BE2C (cell line): ENCODE results near the gene KRT1.

Experiments
- DNase-seq: peaks from one replicate; pipeline ENCODE4 v3.0.0-alpha.2; 2020
- H3K27me3 ChIP-seq: fragments of 250-450 bp; sonication (Bioruptor Pico); 2 replicates; pipeline ENCODE4 v1.5.1; 2020; ENCODE audit warnings: mild to moderate bottlenecking
- H3K36me3 ChIP-seq: fragments of 250-450 bp; sonication (Bioruptor Pico); 2 replicates; pipeline ENCODE4 v1.5.1; 2020; ENCODE audit warnings: mild to moderate bottlenecking
- H3K4me1 ChIP-seq: fragments of 250-450 bp; sonication (Bioruptor Pico); 2 replicates; pipeline ENCODE4 v1.5.1; 2020
- H3K4me3 ChIP-seq: 2 replicates; pipeline ENCODE4 v1.5.1; 2011; ENCODE audit warnings: low read depth, low read length
- H3K9me3 ChIP-seq: fragments of 250-450 bp; sonication (Bioruptor Pico); 2 replicates; pipeline ENCODE4 v1.5.1; 2020
- TF ChIP-seq, protein P1 (sequence below): IDR thresholded peaks from 2 replicates; pipeline ENCODE4 v1.5.1; 2012; ENCODE audit warnings: mild to moderate bottlenecking, low read depth, low read length

The KRT1 gene

GRCh38 chr12:52655720-52656124 is 24.5 kb downstream of the KRT1 start:
- Histone ChIP-seq H3K9me3 (no peaks in the 10 kb centered on the region), H3K27me3 (peaks cover 21% of the 10 kb centered on the region), H3K4me1 (no peaks in the 10 kb centered on the region), H3K36me3 (no peaks in the 10 kb centered on the region), H3K4me3 (no peak overlapping the region)
- DNase-seq: no peak
- TF ChIP-seq, protein P1, sequence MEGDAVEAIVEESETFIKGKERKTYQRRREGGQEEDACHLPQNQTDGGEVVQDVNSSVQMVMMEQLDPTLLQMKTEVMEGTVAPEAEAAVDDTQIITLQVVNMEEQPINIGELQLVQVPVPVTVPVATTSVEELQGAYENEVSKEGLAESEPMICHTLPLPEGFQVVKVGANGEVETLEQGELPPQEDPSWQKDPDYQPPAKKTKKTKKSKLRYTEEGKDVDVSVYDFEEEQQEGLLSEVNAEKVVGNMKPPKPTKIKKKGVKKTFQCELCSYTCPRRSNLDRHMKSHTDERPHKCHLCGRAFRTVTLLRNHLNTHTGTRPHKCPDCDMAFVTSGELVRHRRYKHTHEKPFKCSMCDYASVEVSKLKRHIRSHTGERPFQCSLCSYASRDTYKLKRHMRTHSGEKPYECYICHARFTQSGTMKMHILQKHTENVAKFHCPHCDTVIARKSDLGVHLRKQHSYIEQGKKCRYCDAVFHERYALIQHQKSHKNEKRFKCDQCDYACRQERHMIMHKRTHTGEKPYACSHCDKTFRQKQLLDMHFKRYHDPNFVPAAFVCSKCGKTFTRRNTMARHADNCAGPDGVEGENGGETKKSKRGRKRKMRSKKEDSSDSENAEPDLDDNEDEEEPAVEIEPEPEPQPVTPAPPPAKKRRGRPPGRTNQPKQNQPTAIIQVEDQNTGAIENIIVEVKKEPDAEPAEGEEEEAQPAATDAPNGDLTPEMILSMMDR: no peak

DNA sequence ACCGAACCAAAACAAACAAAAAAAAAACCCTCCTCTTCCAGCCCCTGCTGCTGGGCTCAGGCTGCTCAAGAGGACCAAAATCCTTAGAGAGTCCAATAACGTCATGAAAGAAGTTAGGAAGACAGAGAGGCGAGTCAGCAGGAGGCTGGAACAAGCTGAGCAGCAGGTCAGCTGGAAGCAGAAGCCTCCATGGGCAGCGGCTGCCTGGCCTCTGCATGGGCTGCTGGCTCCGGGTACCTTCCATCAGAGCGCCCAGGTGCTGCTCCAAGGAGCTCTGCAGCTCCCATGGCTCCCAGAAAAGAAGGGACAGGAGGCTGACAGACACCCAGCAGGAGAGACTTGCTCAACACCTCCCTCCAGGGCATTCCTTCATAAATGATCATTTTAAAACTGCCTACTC is 25.0 kb downstream of the KRT1 start:
- TF ChIP-seq, protein P1: no peak
- H3K4me3 ChIP-seq: no peak overlapping the region
- no peaks in the 10 kb centered on the region for H3K9me3 ChIP-seq
- no peak for DNase-seq
- peaks cover 21% of the 10 kb centered on the region for H3K27me3 ChIP-seq
- no peaks in the 10 kb centered on the region for H3K4me1 ChIP-seq
- no peaks in the 10 kb centered on the region for H3K36me3 ChIP-seq

- DNase-seq: no peak
- 0 out of 2 replicates have a peak, but pooled peaks cover 7% of the 10 kb centered on the region for H3K27me3 ChIP-seq
- TF ChIP-seq, protein P1: no peak
- no peaks in the 10 kb centered on the region for H3K36me3 ChIP-seq
- no peaks in the 10 kb centered on the region for H3K4me1 ChIP-seq
- no peak within 1 kb of the TSS for H3K4me3 ChIP-seq
- no peaks in the 10 kb centered on the region for H3K9me3 ChIP-seq
Measured at GRCh38 chr12:52651726-52652261, 28.4 kb downstream of the KRT1 start, which contains the start of gene KRT2. TSS of gene KRT2 (minus strand) at chr12:52652211. CDS start at chr12:52652142, 69 bp downstream.

DNA sequence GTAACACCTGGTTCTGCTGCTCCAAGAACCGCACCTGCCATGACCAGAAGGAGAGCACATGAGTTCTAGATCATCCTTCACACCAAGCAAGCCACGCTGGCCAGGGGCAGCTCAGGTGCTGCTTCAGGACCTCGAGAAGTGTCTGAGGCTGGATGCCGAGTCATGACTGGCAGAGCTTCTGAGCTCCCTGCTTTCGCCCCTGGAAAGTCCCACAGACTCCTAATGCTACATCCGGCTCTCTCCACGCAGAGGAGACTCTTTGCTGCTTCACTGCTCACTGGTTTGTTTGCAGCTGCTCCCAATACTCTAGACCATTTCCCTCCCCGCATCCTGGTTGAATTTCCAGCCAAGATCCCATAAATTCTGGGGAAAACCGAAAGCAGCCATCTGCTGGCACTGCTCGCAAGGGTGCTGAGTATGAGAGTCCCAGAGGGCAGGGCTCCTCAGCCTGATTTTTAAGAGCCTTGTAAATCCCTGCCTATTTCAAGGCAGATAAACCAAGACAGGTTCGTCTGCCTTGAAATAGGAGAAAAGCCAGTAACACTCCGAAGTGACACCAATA is 29.6 kb downstream of the KRT1 start:
- H3K4me1 ChIP-seq: no peaks in the 10 kb centered on the region
- no peaks in the 10 kb centered on the region for H3K36me3 ChIP-seq
- TF ChIP-seq, protein P1: no peak
- no peak overlapping the region for H3K4me3 ChIP-seq
- no peaks in the 10 kb centered on the region; the same call in none of the 2 replicates for H3K27me3 ChIP-seq
- no peaks in the 10 kb centered on the region for H3K9me3 ChIP-seq
- DNase-seq: no peak

DNA sequence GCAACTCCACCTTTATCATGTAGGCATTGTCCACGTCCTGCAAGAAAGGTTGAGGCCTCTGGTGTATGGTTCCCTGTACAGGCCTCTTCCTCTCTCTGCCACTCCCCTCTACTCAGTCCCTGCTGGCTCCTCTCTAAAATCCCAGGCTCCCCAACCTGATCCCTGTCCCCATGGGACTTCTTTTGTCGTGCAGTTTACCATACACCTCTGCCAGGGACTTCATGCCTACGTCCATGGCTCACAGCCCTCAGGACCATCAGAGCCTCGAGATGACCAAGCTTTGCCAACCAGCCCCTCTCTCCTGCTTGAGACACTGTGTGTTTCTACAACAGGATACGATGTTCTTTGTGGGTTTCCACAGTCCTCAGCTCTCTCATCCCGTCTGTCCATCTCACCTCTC is 31.1 kb downstream of the KRT1 start:
- DNase-seq: no peak
- TF ChIP-seq, protein P1: no peak
- Histone ChIP-seq H3K9me3 (no peaks in the 10 kb centered on the region), H3K36me3 (no peaks in the 10 kb centered on the region), H3K4me3 (no peak overlapping the region), H3K27me3 (peaks cover 13% of the 10 kb centered on the region), H3K4me1 (no peaks in the 10 kb centered on the region)

GRCh38 chr12:52648012-52648550 is 32.1 kb downstream of the KRT1 start:
- TF ChIP-seq, protein P1: no peak

More at GRCh38 chr12:52648012-52648550, 32.1 kb downstream of the KRT1 start:
- Histone ChIP-seq H3K36me3 (no peaks in the 10 kb centered on the region), H3K9me3 (no peaks in the 10 kb centered on the region), H3K27me3 (peaks cover 19% of the 10 kb centered on the region), H3K4me1 (no peaks in the 10 kb centered on the region), H3K4me3 (no peak overlapping the region)
- no peak for DNase-seq
